ES-I3 (cell line): Measurements from ENCODE around the gene CFAP299.
"Not testable (repeated sequence)": the region's sequence is repeated elsewhere in the genome, so short reads cannot be mapped to it uniquely, and the experiment has no call there.

Source experiments
- H3K36me3 ChIP-seq: 2 replicates; pipeline ENCODE4 v1.6.1; 2013; ENCODE audit warnings: mild to moderate bottlenecking, low read length, control low read depth, moderate library complexity; ENCODE audit not compliant: insufficient read depth
- H3K4me1 ChIP-seq: 2 replicates; pipeline ENCODE4 v1.6.1; 2013; ENCODE audit warnings: mild to moderate bottlenecking, control low read depth, low read length; ENCODE audit not compliant: insufficient read depth
- H3K9ac ChIP-seq: 2 replicates; pipeline ENCODE4 v1.6.1; 2013; ENCODE audit warnings: low read depth, mild to moderate bottlenecking, low read length, moderate library complexity
- H3K9me3 ChIP-seq: 2 replicates; pipeline ENCODE4 v1.6.1; 2013; ENCODE audit warnings: mild to moderate bottlenecking, low read length, moderate library complexity; ENCODE audit not compliant: control insufficient read depth, insufficient read depth

Gene CFAP299

GRCh38 chr4:80335554-80336358 is at the start of gene CFAP299:
Gene CFAP299 (plus strand): TSS chr4:80335730.
- Histone ChIP-seq H3K9me3 (no peaks in the 10 kb centered on the region), H3K9ac (peak within 1 kb of the TSS; percentile 32; the same call in 1 of the 2 replicates), H3K36me3 (no peaks in the 10 kb centered on the region), H3K4me1 (no peaks in the 10 kb centered on the region)

- no peak overlapping the region for H3K9ac ChIP-seq
These were observed 49.1 kb upstream of the CFAP299 start for GRCh38 chr4:80286451-80286850.

GRCh38 chr4:80290665-80291064 is 44.9 kb upstream of the CFAP299 start:
- not testable (repeated sequence) for H3K36me3 ChIP-seq, H3K4me1 ChIP-seq, H3K9ac ChIP-seq, H3K9me3 ChIP-seq

More at GRCh38 chr4:80286451-80286850, 49.1 kb upstream of the CFAP299 start:
- Histone ChIP-seq H3K9me3 (no peaks in the 10 kb centered on the region), H3K4me1 (no peaks in the 10 kb centered on the region), H3K36me3 (no peaks in the 10 kb centered on the region)

- Histone ChIP-seq H3K9ac (no peak overlapping the region), H3K9me3 (no peaks in the 10 kb centered on the region), H3K36me3 (no peaks in the 10 kb centered on the region), H3K4me1 (no peaks in the 10 kb centered on the region)
These were observed 41.3 kb upstream of the CFAP299 start for GRCh38 chr4:80294206-80294605.

- no peaks in the 10 kb centered on the region for H3K36me3 ChIP-seq
- H3K9ac ChIP-seq, result no peak overlapping the region
- H3K4me1 ChIP-seq, result no peaks in the 10 kb centered on the region
- H3K9me3 ChIP-seq, result no peaks in the 10 kb centered on the region
These were observed 40.2 kb upstream of the CFAP299 start for GRCh38 chr4:80295336-80295735.

GRCh38 chr4:80295826-80296225 is 39.7 kb upstream of the CFAP299 start:
- Histone ChIP-seq H3K9ac (no peak overlapping the region), H3K36me3 (no peaks in the 10 kb centered on the region), H3K4me1 (no peaks in the 10 kb centered on the region), H3K9me3 (no peaks in the 10 kb centered on the region)

GRCh38 chr4:80301884-80302283 is 33.6 kb upstream of the CFAP299 start:
- peaks cover 6% of the 10 kb centered on the region; the same call in 1 of the 2 replicates for H3K4me1 ChIP-seq
- H3K9ac ChIP-seq, result no peak overlapping the region
- no peaks in the 10 kb centered on the region for H3K36me3 ChIP-seq
- no peaks in the 10 kb centered on the region for H3K9me3 ChIP-seq

GRCh38 chr4:80302616-80303223 is 32.8 kb upstream of the CFAP299 start:
- Histone ChIP-seq H3K9ac (no peak overlapping the region), H3K9me3 (no peaks in the 10 kb centered on the region), H3K4me1 (peaks cover 15% of the 10 kb centered on the region), H3K36me3 (no peaks in the 10 kb centered on the region)

GRCh38 chr4:80305466-80305865 is 30.1 kb upstream of the CFAP299 start:
- H3K4me1 ChIP-seq, result peaks cover 24% of the 10 kb centered on the region
- no peak overlapping the region for H3K9ac ChIP-seq
- H3K36me3 ChIP-seq, result no peaks in the 10 kb centered on the region
- no peaks in the 10 kb centered on the region for H3K9me3 ChIP-seq

- H3K4me1 ChIP-seq, result peaks cover 24% of the 10 kb centered on the region
- no peak overlapping the region for H3K9ac ChIP-seq
- no peaks in the 10 kb centered on the region for H3K9me3 ChIP-seq
- H3K36me3 ChIP-seq, result no peaks in the 10 kb centered on the region
These were observed 29.3 kb upstream of the CFAP299 start for GRCh38 chr4:80306260-80306659.

GRCh38 chr4:80307183-80307735 is 28.3 kb upstream of the CFAP299 start:
- no peaks in the 10 kb centered on the region for H3K9me3 ChIP-seq
- no peak overlapping the region for H3K9ac ChIP-seq
- H3K36me3 ChIP-seq, result no peaks in the 10 kb centered on the region
- peaks cover 24% of the 10 kb centered on the region for H3K4me1 ChIP-seq

- H3K36me3 ChIP-seq, result no peaks in the 10 kb centered on the region
- no peak overlapping the region; the same call in 1 of the 2 replicates for H3K9ac ChIP-seq
- peaks cover 24% of the 10 kb centered on the region for H3K4me1 ChIP-seq
- H3K9me3 ChIP-seq, result no peaks in the 10 kb centered on the region
These were observed 27.6 kb upstream of the CFAP299 start for GRCh38 chr4:80307774-80308465.

GRCh38 chr4:80308466-80308822 is 27.1 kb upstream of the CFAP299 start:
- H3K36me3 ChIP-seq, result no peaks in the 10 kb centered on the region
- no peak overlapping the region for H3K9ac ChIP-seq
- no peaks in the 10 kb centered on the region for H3K9me3 ChIP-seq
- peaks cover 24% of the 10 kb centered on the region for H3K4me1 ChIP-seq

- H3K9ac ChIP-seq, result no peak overlapping the region
These were observed 26.1 kb upstream of the CFAP299 start for GRCh38 chr4:80309294-80310004.

More at GRCh38 chr4:80309294-80310004, 26.1 kb upstream of the CFAP299 start:
- H3K36me3 ChIP-seq, result no peaks in the 10 kb centered on the region
- no peaks in the 10 kb centered on the region for H3K9me3 ChIP-seq
- peaks cover 24% of the 10 kb centered on the region for H3K4me1 ChIP-seq
